Endothelial cell of umbilical vein (primary cell): Measurements from ENCODE around the gene CCDC191.

Experiments
- CTCF ChIP-seq, 2 donors: IDR thresholded peaks; 1 replicate in 1 of 2; 2 replicates in 1 of 2; pipeline ENCODE4 v1.5.1; 2011; ENCODE audit warnings: low read length in 2 of 2, mild to moderate bottlenecking in 2 of 2, moderate library complexity in 2 of 2, control low read depth in 1 of 2, inconsistent platforms in 1 of 2, low read depth in 1 of 2; ENCODE audit not compliant: insufficient read depth in 1 of 2; ENCODE audit errors: extremely low read depth in 1 of 2
- EZH2 ChIP-seq: IDR thresholded peaks from 2 replicates; pipeline ENCODE4 v1.6.1; 2012; ENCODE audit warnings: borderline replicate concordance, low read depth, mild to moderate bottlenecking, moderate library complexity, low read length, inconsistent platforms; ENCODE audit not compliant: severe bottlenecking
- FOS ChIP-seq: IDR thresholded peaks from 2 replicates; pipeline ENCODE4 v1.6.1; 2011; ENCODE audit warnings: mild to moderate bottlenecking, low read length, moderate library complexity, borderline replicate concordance; ENCODE audit not compliant: insufficient read depth
- JUN ChIP-seq: IDR thresholded peaks from 2 replicates; pipeline ENCODE4 v1.6.1; 2011; ENCODE audit warnings: borderline replicate concordance, low read depth; ENCODE audit not compliant: insufficient read length, insufficient read depth
- MAX ChIP-seq: IDR thresholded peaks from 2 replicates; pipeline ENCODE4 v1.6.1; 2011; ENCODE audit not compliant: insufficient read depth, insufficient read length
- MYC ChIP-seq: IDR thresholded peaks from one replicate; pipeline ENCODE4 v1.6.1; 2011; ENCODE audit warnings: mild to moderate bottlenecking, low read depth, low read length
- POLR2A ChIP-seq: IDR thresholded peaks from 2 replicates; pipeline ENCODE4 v1.6.1; 2012; ENCODE audit warnings: low read depth, mild to moderate bottlenecking, control low read depth, low read length
- POLR2AphosphoS5 ChIP-seq: IDR thresholded peaks from 2 replicates; pipeline ENCODE4 v1.6.1; 2012; ENCODE audit warnings: low read depth, mild to moderate bottlenecking, control low read depth, low read length, moderate library complexity; ENCODE audit not compliant: insufficient read depth

GRCh38 chr3:113927556-113927955 lies 128.8 kb downstream of the CCDC191 start:
- no peak for TF ChIP-seq CTCF (IDR thresholded peaks at IDR 0.05; ENCODE audit: extremely low read depth in 1 of 2, insufficient read depth in 1 of 2, low read depth in 1 of 2, low read length in 2 of 2)
- TF ChIP-seq POLR2AphosphoS5: no peak
- TF ChIP-seq POLR2A: no peak
- TF ChIP-seq EZH2: no peak
- no peak for TF ChIP-seq FOS
- no peak for TF ChIP-seq MAX
- no peak for TF ChIP-seq JUN
- no peak for TF ChIP-seq MYC
